Stimulated activated CD4-positive, alpha-beta T cell treated with anti-CD3 and anti-CD28 coated beads, Interleukin-1b, Interleukin-23, amount 100 ng/mL, for 4 hours (primary cell): Measurements from ENCODE around the gene ZNF91.
A peak's percentile ranks its signal among the peaks of the same experiment; 100 is the strongest.
"Not testable (repeated sequence)": the region's sequence is repeated elsewhere in the genome, so short reads cannot be mapped to it uniquely, and the experiment has no call there.

Source experiments
- DNase-seq, 2 donors: peaks; one replicate each; pipeline ENCODE4 v3.0.0-alpha.2; 2020; ENCODE audit warnings: low read depth in 2 of 2

ZNF91 gene

DNA sequence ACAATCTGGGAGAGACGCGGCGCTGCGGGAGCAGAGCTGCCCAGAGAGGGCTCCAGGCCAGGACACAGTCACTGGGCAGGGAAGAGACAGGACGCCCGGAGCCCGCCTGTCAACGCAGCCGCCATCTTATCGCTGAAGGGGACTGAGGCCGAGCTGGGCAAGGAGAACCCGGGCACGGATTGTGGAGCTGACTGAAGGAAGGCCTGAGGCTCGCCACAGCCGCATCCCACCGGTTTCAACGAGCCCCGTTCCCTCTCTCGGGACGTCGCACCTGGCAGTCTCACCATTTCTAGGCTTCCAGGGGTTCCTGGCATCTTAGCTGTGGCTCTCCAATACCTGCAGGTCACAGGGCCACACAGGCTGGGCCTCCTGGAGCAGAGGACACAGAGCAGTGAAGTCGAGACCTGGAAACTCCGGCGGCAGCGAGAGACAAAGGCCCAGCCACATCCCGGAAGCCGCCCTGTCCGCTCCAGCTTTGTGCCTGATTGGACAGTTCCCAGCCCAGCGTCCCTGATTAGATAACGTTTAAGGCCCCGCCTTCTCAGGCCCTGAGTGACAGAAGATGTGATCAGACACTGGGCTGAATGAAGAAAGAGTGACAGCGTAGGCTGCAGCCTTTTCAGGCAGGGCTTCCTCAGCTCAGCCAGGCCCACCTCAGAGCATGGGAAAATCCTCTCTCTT is at the start of gene ZNF91:
Gene ZNF91, minus strand, starts transcription at position 431 of the 681 bp plus-strand sequence. Its CDS starts 117 bp downstream, at position 314.
- peak; percentile 78 to 83 for DNase-seq

DNA sequence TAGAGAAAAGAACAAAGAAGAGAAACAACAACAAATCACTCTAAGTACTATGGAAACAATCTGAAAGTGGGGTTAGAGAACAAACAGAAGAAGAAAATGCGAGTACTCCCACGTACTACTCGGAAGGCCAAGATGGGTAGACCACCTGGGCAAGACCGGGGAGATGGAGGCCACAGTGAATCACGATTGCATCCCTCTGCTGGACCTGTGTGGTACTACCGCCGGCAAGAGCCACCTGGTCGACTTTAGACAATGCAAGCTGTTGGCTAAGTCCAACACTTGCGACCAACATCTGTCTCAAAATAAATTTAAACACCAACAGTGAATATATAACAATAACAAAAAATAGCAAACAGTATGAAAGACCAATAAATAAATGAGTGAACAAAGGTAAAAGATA is 45.5 kb upstream of the ZNF91 start:
- no peak for DNase-seq

DNA sequence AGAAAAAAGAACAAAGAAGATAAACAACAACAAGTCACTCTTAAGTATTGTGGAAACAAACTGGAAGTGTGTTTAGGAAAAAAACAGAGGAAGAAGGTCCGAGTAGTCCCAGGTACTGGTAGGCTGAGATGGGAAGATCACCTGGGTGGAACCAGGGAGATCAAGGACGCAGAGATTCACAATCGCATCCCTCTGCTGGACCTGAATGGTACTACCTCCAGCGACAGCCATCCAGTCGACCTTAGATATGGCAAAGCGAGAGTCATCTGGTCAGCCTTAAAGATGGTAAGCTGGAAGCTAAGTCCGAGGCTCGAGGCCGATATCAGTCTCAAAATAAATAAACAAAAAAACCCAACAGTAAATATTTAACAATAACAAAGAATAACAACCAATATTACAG is 44.9 kb upstream of the ZNF91 start:
- DNase-seq, result no peak

DNA sequence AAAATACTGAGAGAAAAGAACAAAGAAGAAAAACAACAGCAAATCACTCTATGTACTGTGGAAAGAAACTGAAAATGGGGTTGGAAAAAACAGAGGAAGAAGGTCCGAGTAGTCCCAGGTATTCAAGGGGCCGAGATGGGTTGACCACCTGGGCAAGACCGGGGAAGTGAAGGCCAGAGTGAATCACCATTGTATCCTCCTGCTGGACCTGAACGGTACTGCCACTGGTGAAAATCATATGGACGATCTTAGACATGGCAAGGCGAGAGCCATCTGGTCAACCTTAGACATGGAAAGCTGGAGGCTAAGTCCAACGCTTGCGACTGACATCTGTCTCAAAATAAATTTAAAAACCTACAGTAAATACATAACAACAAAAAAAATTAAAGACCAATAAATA is 44.4 kb upstream of the ZNF91 start:
- no peak for DNase-seq

DNA sequence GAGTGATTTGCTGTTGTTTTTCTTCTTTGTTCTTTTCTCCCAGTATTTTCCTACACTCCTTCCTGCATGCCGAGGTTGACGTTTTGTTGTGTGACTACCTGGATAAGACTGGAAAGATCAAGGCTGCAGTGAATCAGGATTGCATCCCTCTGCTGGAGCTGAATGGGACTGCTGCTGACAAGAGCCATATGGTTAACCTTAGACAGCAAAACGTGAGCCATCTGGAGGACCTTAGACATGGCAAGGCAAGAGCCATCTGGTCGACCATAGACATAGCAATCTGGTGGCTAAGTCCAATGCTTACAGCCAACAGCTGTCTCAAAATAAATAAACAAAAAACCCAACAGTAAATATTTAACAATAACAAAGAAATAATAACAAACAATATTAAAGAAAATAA is 42.6 kb upstream of the ZNF91 start:
- no peak for DNase-seq

DNA sequence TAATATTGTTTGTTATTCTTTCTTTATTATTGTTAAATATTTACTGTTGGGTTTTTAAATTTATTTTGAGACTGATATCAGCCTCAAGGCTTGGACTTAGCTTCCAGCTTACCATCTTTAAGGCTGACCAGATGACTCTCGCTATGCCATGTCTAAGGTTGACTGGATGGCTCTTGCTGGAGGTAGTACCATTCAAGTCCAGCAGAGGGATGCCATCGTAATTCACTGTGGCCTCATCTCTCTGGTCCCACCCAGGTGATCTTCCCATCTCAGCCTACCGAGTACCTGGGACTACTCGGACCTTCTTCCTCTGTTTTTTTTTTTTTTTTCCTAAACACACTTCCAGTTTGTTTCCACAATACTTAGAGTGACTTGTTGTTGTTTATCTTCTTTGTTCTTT is 41.7 kb upstream of the ZNF91 start:
- DNase-seq, result no peak

DNA sequence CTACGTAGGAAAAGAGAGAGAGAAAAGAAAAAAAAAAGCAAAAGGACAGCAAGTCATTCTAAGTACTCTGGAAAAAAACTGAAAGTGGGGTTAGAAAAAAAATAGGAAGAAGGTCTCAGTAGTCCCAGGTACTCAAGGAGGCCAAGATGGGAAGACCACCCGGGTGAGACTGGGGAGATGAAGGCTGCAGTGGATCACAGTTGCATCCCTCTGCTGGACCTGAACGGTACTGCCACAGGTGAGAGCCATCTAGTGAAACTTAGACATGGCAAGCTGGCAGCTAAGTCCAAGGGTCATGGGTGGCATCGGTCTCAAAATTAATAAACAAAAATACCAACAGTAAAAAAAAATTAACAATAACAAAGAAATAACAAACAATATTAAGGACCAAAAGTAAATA is 41.0 kb upstream of the ZNF91 start:
- no peak for DNase-seq

DNA sequence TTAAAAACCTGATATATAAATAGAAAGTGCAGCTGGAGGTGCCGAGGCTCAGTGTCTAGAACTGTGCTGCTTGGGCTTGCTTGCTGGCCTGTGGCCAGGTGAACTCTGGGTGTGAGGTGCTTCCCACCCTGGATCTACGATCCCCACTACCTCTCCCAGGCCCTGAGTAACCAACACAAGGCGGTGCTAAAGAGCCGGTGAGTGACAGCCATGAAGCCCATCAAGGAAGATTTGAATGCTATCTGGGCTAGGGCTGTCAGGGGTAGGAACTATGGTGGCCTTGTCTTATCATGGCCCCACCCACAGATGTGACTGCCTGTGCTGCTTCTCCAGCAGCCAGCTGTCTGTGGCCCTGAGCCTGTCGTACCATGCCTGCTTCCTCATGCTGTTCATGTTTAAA is 25.6 kb upstream of the ZNF91 start:
- no peak for DNase-seq

DNA sequence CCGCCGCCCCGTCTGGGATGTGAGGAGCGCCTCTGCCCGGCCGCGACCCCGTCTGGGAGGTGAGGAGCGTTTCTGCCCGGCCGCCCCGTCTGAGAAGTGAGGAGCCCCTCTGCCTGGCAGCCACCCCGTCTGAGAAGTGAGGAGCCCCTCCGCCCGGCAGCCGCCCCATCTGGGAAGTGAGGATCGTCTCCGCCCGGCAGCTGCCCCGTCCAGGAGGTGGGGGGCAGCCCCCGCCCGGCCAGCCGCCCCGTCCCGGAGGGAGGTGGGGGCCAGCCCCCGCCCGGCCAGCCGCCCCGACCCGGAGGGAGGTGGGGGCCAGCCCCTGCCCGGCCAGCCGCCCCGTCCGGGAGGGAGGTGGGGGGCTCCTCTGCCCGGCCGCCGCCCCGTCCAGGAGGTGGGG is 24.0 kb upstream of the ZNF91 start:
- DNase-seq, result not testable (repeated sequence)

DNA sequence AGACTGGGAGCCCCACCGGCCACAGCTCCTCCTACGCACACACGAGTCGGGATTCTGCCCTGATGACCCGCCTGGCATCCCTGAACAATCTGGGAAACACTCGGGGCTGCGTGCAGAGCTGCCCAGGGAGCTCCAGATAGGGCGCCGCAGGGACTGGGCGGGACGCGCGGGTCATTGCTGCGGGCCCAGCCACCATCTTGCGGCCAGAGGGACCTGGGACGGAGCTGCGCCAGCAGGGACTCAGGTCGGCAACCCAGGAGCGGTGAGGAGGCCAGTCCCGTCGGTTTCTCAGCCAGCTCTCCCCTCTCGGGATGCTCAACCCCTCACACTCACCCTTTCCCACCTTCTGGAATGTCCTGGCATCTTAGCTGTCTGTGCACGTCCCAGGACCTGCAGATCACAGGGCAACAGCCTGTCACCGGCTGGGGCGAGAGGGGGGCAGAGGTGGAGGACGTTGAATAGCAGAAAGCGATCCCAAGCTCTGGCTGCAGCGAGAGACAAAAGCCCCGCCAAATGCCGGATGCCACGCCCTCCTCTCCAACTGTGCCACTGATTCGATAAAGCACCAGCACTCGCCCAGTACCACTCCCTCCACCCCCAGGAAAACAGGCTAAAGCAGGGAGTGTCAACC is 20.4 kb upstream of the ZNF91 start:
- no peak for DNase-seq

DNA sequence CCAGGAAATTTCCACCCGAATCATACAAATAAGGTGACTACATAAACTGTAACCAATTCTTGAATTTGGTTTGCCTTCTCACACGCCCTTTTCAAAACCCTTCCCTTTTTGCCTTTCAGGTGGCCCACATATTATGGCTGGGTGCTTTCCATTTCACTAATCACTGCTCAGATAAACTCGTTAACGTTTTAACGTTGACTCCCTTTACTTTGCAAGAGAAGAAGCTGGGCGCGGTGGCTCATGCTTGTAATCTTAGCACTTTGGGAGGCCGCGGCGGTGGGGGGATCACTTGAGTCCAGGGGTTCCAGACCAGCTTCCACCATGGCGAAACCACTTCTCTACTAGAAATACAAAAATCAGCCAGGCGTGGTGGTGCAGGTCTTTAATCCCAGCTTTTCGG is 19.8 kb upstream of the ZNF91 start:
- DNase-seq, result no peak

DNA sequence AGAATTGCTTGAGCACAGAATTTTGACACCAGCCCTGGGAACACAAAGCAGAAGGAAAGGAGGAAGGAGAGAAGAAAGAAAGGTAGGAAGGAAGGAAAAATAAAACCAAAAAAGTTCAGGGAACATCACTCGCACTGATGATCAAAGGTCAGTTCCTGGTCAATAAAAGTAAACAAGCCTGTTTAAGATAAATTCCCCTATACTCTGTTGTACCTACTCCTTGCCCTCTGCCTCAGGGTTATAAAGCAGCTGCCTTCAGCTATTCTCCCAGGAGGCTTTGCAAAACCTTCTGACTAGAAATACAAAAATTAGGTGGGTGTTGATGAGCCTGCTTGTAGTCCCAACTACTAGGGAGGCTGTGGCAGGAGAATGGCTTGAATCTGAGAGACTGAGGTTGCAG is 14.9 kb upstream of the ZNF91 start:
- no peak for DNase-seq

DNA sequence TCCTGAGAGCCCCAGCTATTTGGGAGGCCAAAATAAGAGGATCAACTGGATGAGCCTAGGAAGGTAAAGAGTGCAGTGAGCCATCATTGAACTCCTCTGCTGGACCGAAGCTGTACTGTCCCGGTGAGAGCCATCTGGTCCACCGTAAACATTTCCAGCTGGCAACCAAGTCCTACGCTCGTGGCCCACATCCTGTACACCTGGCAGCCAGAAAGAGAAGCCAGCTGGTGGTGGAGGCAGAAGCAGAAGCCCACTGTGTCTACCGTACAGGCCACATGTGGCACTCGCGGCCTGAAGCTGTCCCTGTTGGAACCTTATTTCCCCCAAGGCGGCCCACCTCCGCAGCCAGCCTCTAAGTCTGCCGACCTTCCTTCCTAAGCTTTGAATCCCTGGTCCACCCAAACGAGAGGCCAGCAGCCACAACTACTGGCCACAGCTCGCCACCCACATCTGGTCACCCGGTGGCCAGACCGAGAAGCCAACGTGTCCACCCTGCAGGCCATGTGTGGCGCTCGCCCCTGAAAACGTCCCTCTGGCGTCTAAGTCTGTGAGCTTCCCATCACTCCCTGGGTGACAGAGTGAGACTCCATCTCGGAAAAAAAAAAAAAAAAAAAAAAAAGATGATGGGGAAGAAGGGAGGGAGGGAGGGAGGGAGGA is 14.2 kb upstream of the ZNF91 start:
- no peak for DNase-seq

DNA sequence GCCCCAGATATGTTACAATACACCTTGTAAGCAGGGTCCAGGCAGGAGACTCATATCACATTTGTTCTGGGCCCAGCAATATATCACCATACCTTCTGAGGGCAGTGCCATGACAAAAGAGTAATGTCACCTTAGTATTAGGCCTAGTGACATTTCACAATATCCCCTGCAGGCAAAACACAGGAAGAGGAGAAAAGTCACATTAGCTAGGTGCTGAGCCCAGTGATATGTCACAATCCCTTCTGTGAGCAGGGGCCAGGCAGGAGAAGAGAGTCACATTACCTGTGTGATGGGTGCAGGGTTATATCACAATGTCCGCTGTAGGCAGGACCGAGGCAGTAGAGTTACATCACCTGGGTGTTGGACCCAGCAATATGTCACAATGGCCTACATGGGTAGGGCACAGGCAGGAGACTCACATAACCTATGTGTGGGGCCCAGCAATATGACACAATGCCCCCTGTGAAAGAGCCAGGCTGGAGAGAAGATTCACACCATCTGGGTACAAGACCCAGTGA is 12.4 kb upstream of the ZNF91 start:
- DNase-seq, result no peak

DNA sequence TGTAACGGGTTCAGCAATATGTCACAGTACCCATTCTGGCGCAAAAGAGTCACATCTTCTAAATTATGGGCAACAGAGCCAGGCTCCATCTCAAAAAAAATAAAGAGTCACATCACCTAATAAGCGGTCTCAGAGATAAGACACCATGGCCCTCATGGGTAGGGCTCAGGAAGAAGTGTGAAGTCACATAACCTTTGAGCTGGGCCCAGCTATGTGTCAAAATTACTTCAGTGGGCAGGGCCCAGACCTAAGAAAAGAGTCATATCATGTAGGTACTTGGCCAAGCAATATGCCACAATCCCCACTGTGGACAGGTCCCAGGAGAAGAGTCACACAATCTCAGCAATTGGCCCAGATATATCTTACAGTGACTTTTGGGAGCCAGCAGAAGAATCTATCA is 11.4 kb upstream of the ZNF91 start:
- no peak for DNase-seq

DNA sequence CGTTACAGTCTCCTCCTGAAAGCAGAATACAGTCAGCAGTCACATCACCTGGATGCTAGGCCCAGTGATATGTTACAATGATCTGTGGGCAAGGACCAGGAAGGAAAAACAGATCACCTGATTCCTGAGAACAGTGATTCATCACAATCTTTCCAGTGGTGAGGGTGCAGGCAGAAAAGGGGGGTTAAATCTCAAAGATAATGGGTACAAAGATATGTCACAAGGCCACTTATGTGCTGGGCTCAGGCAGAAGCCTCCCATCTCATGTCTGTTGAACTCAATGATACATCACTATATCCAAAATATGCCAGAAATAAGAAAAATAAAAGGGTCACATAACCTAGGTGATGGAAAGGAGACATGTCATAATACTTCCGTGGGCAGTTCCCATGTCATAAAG is 10.8 kb upstream of the ZNF91 start:
- DNase-seq, result no peak

DNA sequence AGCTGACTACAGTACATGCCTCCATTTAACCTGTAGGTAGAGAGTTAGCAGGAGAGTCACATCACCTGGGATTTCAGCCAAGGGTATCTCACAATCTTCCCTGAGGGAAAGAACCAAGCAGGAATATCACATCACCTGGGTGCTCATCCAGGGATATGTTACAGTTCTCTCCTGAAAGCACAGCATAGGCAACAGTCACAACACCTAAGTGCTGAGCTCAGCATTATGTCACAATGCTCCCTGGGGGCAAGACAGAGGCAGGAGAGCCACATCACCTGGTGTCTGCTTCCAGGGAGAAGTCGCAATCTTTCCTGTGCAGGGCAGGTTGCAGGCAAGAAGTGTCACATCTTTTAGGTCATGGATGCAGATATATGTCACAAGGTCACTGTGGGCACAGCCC is 9.4 kb upstream of the ZNF91 start:
- no peak for DNase-seq

DNA sequence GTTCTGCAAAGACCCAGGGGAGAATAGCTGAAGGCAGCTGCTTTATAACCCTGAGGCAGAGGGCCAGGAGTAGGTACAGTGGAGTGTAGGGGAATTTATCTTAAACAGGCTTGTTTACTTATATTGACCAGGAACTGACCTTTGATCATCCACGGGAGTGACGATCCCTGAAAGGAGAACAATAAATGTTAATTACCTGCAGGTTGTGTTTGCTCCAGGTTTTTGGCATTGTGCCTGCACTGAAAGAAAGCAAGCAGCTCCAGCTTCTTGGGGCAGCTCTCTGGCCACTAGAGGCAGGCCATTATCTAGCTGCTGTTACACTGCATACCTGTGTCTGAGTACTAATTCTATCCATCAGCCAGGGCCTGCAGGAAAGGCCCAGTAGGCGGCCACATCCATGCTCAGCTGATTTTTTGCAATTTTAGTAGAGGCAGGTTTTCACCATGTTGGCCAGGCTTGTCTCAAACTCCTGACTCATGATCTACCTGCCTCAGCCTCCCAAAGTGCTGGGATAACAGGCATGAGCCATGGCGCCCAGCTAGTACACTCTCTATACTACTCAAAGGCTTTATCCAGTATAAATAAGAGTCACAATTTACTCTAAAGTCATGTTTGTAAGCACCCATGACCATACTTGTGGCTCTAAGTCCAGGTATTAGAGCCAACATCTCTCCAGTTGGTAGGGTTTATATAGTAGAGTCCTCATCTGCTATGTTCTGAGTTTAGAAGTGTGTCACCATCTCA is 8.5 kb upstream of the ZNF91 start:
- DNase-seq, result no peak

DNA sequence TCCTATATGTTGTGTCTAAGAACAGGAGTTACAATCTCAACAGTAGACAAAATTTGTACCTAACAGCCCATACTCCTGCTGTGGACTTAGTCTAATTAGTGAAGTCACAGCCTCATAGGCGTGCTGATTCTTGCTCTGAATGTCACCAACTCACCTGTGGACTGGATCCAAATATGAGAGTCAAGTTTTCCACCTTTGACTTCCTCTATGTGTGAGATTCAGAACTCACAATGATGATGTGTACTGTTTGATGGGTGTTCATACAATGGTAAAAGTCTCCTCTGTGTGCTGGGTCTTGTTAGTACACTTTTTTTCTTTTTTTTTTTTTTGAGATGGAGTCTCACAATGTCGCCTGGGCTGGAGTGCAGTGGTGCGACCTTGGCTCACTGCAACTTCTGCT is 7.8 kb upstream of the ZNF91 start:
- no peak for DNase-seq

DNA sequence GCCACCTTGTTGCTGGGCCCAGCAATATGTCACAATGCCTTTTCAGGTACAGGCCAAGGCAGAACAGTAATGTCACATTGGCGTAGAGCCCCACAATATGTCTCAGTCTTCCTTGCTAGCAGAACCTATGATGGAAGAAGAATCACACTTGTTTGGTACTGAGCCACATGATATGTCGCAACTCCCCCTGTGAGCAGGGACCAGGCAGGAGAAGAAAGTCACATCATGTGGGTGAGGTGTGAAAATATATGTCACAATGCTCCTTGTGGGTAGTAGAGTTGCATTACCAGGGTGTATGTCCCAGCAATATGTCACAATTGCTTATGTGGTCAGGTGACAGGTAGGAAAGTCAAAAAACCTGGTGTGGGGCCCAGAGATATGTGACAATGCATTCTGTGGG is 7.1 kb upstream of the ZNF91 start:
- DNase-seq, result no peak

DNA sequence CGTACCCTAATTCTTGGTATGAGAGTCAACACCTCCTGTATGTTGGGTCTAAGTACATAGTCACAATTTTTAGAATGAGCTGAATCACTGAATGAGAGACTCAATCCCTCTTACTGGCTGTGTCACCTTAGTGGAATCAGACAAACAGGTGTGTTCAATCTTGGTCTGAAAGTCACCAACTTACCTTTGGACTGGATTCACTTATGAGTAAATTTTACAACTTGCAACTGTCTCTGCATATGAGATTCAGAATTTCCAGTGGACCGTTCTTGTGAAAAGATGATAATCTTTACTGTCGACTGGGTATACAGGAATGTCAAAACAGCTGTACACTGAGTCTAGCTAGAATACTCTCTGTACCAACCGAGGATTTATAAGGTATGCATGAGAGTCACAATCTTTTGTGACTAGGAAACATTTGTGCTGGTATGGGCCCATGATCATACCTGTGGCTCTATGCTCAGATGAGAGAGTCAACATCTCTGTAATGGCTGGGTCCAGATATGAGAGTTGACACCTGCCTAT is 5.9 kb upstream of the ZNF91 start:
- no peak for DNase-seq

DNA sequence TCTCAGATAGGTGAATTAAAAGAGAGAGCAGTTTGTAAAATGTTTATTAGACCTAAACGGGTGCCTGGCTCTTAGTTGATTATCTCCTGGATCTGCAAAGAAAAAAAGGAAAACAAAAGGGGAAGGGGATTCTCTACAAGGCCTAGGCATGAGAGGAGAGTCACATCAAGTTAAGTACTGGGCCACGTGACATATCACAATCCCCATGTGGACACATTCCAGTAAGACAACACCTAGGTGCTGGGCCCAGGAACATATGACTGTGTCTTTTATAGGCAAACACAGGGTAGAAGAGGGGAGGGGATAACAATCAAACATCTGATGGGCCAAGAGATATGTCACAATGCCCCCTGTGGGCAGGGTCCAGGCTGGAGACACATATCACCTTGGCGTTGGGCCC is 4.2 kb upstream of the ZNF91 start:
- no peak for DNase-seq
